ENCODE results near the gene CYB5D1.
"Not testable (repeated sequence)": the region's sequence is repeated elsewhere in the genome, so short reads cannot be mapped to it uniquely, and the experiment has no call there.

The CYB5D1 gene

DNA sequence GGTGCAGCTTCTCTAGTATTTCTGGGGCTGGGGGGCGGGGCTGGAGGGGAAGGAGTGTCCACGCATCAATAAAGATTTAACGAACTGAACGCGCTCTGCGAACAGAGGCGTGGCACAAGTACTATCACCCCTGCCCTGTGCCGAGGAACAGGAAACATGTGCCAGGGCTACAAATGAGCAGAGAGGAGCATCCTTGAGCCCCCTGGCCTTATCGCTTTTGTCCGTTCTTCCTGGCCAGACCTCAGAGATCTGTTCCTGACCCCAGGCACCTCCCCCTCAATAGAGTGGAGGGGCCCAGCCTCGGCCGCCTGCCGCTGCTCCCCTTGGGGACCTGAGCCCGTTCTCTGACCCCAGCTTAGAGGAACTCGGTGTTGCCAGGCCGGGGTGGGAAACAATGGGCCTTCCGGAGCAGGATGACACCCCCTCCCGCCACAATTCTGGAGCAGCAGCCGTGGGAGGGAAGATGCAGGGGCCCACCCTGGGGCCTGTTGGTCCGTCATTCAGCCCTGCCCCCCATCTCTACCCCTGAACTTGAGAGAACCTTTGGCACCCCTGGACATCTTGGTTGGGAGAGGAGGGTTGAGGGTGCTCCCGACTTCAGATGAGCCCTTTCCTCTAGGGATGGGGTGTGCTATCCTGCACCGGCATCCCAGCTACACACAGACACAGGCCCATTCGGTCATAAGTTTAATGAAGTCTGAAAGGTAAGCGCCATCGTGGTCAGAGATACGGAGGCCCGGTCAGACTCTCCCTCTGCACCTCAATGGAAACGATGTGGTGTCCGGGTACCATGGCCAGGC lies 1.6 kb upstream of the CYB5D1 start:
- DNase-seq (ENCODE audit: low read depth) = no peak

DNA sequence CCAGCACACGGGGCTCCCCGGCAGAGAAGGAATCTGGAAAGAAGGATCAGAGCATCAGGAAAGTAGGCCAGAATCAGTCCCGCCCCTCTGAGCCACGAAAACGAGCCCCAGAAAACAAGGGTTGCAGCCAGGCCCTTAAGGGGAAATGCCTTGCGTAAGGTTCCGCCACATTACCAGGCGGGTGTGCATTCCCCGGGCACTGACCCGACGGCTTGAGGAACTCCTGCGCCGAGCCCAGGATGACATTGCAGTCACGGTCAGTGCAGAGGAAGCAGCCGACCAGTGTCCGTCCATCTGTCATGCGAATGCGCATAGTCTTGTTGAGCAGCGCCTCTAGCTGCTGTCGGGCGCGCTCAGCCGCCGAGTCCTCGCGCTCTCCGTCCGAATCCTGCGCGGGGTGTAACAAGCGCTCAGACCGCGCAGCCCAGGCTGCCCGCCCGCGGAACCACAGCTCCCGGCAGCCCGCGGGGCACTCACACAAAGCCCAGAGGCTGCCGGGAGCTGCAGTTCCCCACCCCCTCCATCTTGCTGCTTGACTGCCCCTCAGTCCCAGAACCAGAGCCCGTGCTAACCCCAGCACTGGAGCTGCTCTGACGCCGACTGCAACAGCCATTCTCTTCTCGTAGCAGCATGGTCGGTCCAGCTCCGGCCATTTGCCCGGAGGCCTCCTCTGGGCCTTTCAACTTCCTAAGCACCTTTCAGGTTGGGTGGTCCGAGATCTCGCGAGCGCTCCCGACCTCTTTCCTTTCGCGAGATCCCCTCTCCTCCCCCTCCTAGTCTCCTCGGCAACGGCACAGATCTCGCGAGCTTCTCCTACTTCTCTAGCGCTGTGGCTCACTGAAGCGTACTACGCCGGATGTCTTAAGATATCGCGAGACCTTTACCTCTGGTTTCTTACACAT lies 741 bp upstream of the CYB5D1 start, which contains the start of gene NAA38:
NAA38 (minus strand) TSS at position 749 of the 902 bp plus-strand sequence; CDS start at position 653, 96 bp downstream.
- DNase-seq (ENCODE audit: low read depth) = peak; percentile 99

DNA sequence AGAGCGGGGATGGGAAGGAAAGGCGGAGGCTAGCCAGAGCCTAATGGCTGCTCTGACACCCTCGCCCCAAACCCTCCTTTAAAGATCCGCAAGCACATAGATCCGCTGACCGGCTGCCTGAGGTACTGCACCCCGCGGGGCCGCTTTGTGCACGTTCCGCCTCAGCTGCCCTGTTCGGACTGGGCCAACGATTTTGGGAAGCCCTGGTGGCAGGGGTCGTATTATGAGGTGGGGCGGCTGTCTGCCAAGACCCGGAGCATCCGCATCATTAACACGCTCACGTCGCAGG lies 663 bp downstream of the CYB5D1 start:
- no peak for DNase-seq (ENCODE audit: low read depth)

DNA sequence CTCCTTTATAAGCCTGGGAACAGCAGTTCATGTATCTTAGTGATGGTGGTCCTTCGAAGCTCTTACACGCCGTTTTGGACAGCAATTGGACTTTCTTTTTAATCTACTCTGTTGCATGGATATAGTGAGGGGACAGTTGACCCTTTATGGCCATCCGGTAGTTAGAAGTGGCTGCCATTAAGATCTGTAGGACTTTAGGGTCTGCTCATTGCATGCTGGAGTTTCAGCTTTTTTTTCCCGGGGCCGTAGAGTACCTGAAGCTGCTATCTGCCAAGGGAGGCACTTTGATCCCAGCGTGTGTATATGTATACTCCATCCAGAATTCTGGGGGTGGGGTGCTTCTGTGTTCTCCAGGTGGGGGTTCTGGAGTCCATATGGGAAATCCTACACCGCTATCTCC lies 1.2 kb downstream of the CYB5D1 start:
- DNase-seq (ENCODE audit: low read depth) = no peak

DNA sequence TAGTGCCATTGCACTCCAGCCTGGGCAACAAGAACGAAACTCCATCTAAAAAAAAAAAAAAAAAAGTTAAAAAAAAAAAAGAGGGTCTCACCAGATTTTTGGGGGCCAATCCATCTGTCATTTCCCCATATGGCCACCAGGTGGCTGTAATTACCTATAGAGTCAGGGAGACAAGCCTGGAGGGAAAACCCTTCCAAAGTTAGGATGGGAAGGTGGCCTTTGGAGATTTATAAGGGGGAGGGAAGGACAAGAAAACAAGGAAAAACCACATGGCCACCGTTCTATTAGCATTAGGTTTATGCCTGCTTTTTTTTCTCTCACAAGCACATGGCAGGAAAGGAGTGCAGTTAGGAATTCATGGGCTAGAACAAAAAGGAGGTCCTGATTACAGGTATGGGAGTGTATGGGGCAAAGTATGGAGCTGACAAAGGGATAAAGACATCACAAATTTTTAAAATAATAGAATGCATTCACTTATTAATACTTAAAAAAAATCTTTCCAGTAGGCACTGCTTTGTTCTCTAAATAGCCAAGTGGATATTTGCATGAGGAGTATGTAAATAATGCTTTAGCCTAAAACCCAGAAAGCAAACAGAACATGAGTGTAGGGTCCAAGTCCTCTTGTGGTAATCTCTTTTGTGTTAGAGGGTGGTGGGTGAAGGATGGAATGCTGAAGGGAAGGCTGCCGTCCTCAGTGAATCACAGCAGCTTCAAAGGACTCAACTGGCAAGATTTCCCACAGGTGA lies 5.1 kb downstream of the CYB5D1 start:
- no peak for DNase-seq (ENCODE audit: low read depth)

DNA sequence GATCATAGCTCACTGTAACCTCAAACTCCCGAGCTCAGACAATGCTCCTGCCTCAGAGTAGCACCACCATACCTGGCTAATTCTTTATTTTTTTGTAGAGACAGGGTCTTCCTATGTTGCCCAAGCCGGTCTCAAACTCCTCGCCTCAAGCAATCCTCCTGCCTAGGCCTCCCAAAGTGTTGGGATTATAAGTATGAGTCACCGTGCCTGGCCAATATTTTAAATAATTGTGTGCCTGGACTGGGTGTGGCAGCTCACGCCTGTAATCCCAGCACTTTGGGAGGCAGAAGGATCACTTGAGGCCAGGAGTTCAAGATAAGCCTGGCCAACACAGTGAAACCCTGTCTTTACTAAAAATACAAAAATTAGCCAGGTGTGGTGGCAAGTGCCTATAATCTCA lies 6.6 kb downstream of the CYB5D1 start:
- DNase-seq (ENCODE audit: low read depth) = not testable (repeated sequence)

DNA sequence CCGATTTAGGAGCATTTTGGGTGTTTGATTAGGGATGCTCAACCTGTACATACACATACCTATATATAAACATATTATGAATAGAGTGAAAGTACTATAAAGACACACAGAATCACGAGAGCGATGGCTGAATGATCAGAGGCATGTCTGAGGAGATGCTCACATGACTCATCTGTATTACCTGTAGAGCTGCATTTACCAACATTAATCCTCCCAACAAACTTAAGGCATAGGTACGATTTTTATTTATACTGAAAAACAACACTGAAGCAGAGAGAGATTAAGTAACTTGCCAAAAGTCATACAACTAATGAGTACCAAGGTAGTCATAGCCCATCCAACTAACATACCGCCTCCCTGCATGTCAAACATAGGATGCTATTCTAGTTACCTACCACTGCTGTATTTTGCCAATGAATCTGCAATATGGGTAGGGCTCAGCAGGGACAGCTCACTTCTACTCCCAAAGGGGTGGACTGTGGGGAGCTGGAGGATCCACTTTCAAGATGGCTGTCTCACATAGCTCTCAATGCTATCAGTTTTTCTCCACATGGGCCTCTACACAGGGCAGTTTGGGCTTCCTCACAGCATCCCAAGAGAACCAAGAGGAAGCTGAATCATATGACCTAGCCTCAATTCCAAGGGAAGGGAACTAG lies 7.3 kb downstream of the CYB5D1 start:
- no peak for DNase-seq (ENCODE audit: low read depth)

DNA sequence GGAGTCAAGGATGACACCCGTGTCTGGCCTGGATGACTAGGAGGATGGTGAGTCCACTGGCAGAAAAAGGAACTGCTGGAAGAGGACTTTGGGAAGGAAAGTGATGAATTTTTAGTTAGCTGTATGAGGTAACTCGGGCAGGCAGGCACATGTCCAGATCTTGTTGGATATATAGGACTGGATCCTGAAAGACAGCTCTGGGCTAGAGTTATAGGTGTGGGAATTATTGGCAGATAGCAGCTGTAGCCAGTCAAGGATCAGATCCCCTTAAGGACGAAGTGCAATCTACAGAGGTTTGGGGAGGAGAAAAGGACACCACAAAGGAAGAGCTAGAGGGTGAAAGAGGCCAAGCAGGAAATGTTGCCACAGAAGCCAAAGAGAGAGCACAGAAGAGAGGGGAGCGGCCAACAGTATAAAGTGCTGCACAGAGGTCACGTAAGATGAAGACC lies 10.1 kb downstream of the CYB5D1 start:
- DNase-seq (ENCODE audit: low read depth) = no peak

DNA sequence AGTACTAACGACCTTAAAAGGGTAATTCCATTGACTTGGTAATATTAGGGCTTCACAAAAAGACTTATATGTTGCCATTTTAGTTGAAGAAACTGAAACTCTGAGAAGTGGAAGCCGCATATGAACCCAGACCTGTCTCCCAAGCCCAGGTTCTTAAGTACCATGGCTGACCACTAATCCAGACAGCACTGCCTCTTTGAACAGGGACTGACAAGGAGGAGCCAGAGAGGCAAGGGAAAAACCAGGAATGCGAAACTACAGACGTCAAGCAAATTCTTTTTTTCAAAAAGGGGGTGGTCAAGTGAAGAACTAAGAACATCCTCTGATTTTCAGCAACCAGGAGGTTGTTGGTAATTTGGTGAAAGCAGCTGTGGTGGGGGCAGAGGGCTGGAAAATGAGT lies 15.2 kb downstream of the CYB5D1 start:
- no peak for DNase-seq (ENCODE audit: low read depth)

DNA sequence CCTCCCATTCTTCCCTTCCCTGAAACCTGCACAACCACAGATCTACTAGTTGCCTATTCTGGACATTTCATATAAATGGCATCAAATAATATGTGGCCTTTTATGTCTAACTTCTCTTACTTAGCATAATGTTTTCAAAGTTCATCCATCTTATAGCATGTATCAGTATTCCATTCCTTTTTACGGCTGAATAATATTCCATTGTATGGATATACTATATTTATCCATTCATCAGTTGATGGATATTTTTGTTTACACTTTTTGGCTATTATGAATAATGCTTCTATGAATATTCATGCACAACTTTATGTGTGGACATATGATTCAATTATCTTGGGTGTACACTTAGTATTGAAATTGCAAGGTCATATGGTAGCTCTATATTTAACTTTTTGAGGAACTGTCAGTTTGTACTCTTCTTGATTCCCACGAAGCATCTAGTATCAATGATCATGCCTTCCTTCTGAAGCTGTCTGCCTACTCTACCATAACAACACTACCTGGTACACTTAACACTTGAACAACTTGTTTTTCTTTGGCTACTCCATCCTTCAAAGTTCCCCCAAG lies 18.1 kb downstream of the CYB5D1 start:
- no peak for DNase-seq (ENCODE audit: low read depth)

DNA sequence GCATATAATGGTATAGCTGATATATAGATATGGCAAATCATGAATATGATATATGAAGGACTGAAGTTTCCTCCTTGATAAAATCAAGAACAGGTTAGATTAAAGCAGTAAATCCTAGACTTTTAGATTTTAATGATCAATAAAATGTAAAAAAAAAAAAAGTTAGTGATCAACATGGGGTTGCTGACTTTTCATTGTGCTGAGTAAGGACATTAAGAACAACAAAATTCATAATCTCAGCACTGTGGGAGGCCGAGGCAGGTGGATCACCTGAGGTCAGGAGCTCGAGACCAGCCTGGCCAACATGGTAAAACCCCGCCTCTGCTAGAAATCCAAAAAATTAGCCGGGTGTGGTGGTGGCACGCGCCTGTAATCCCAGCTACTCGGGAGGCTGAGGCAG lies 20.4 kb downstream of the CYB5D1 start:
- no peak for DNase-seq (ENCODE audit: low read depth)

DNA sequence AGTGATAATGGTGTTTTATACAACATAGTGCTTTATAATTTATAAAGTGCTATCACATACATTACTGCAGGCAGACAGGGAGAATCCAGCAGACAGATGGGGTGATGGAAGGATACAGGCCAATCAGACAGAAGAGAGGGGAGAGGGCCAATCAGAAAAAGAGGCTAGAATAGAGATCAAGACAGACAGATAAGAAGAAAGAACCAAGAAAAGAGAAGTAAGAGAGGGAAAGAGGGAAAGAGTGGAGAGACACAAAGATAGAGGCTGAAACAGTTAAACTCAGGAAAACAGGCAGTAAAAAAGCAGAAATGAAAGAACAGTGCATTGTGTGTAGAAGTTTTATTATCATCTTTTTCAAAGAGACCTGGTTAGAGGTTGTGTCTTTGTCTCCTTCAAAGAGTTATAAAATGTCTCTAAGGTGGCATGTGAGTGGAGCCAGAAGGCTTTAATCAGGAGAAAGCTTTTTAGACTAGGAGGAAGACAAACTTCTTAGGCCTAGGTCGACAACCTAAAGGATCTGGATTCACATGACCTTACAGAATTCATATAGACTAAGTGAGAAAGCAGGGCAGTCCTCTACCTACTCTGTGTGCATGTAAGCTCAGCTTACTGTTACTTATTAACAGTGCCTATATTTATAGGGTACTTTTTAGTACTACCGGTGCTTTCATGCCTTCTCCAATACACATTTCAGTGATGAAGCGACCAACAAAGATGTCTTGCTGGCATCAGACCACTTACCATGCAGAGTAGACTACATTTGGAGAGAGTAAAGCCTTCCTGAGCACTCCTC lies 22.5 kb downstream of the CYB5D1 start:
- no peak for DNase-seq (ENCODE audit: low read depth)

DNA sequence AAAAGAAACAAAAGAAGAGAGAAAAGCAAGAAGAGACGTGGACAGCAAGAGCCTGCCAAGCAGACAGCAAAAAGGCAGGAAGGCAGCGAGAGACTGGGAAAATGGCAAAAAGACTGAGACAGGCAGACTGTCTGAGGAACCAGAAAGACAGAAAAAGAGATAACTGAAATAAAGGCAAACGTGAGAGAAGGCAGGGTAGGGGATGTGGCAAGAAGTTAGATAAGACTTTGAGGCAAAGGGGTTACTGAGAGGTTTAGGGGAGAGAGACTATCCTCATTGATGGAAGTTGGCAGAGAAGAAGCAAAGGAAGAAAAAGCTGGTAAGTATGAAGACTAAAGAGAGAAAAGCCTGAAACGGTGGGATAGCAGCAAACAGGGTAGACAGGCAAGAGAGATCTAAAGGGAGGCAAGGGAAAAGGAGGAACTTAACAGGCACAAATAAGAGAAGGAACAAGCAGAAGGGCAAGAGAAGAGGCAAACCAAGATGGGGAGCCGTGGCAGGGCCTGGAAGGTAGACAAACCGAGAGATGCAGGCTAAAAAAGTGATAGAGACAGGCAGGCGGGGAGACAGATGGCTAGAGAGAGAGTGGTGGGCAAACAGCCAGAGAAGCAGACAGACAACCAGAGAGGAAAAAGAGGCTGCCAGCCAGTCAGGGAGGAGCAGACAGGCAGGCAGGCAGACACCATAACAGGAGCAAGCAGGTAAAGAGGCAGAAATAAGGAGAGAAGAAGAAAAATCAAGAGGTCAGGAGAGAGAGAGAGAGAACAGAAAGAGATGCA lies 23.7 kb downstream of the CYB5D1 start:
- DNase-seq (ENCODE audit: low read depth) = no peak

DNA sequence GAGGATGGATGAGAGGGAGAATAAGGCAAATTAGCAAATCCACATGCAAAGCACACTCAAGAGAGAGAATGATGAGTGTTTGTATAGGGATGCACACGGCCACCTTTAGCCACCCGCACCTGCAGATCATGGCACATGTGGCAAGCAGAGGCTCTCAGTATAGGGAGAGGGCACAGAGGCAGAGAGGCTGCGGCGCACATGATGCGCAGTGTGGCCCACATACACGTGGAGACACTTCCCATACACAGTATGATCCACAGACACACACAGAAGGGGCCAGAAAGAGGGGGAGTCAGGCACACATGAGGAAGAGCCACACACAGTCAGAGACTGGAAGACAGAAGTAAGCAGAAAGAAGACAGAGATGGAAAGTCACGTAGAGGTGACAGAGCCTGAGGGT lies 24.3 kb downstream of the CYB5D1 start:
- DNase-seq (ENCODE audit: low read depth) = no peak

DNA sequence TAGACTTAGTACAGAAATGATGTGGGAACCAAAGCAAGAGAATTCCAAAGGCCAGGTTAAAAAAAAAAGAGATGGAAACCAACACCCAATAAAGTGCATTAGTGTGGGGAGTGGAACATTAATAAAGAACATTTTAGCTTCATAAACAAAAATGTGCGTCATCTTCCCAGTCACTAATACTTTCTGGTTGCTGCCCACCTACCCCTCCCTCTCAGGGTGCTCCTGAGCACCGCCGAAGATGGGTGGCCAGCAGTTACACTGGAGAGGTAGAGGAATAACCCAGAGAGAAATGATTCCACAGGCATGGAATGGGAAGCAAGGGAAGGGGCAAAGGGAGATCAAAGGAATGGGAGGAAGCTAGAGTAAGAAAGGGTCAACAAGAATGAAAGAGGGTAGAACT lies 24.8 kb downstream of the CYB5D1 start:
- no peak for DNase-seq (ENCODE audit: low read depth)

DNA sequence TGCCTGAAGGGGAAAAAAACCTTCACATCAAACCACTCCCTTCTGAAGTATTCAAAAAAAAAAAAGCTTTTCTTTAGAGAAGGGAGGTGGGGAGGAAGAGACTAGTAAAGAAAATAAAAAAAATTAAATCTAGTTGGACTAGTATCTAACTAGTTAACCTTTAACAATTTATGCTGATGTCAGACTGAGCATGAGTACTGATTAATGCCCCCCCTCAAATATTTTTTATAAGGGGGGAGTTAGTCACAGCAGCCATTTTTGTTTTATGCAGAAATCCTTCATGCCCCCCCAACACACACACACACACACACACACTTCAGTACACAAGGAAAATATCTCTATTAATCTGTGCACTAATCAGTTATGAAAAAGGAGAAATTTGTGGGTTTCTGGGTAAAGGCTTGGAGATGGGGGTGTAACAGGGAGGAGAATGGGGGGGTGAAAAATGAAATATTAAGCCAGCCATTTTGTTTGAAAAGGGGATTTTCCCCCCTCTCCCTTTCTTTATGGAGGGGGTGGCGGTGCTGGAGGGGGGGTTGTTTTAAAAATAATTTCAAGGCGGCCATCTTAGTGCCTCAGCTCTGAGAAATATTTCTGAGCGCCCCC lies 26.1 kb downstream of the CYB5D1 start:
- no peak for DNase-seq (ENCODE audit: low read depth)

DNA sequence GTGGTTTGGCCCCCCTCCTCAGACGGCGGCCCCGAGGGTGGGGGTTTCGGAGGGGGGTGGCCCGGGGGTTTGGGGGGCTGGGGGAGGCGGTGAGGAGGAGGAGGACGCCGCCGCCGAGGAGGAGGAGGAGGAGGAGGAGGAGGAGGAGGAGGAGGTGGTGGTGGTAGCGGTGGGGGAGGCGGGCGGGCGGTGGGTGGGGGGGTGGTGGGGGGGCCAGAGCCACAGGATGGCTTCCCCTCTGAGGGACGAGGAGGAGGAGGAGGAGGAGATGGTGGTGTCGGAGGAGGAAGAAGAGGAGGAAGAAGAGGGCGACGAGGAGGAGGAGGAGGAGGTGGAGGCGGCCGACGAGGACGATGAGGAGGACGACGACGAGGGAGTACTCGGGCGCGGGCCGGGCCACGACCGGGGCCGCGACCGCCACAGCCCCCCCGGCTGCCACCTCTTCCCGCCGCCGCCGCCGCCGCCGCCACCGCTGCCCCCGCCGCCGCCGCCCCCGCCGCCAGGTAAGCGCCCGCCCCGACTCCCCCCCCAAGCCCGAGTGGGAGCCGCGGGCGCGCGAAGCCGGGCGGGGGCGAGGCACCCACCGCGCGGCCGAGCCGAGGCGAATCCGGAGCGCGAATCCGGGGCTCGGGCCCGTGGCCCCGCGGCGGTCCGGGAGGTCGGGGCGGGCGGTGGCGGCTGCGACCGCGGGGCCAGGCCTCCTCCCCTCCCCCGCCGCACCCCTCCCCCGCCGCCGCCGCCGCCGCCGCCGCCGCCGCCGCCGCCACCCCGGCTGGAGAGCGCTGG lies 27.0 kb downstream of the CYB5D1 start:
- DNase-seq (ENCODE audit: low read depth) = no peak

DNA sequence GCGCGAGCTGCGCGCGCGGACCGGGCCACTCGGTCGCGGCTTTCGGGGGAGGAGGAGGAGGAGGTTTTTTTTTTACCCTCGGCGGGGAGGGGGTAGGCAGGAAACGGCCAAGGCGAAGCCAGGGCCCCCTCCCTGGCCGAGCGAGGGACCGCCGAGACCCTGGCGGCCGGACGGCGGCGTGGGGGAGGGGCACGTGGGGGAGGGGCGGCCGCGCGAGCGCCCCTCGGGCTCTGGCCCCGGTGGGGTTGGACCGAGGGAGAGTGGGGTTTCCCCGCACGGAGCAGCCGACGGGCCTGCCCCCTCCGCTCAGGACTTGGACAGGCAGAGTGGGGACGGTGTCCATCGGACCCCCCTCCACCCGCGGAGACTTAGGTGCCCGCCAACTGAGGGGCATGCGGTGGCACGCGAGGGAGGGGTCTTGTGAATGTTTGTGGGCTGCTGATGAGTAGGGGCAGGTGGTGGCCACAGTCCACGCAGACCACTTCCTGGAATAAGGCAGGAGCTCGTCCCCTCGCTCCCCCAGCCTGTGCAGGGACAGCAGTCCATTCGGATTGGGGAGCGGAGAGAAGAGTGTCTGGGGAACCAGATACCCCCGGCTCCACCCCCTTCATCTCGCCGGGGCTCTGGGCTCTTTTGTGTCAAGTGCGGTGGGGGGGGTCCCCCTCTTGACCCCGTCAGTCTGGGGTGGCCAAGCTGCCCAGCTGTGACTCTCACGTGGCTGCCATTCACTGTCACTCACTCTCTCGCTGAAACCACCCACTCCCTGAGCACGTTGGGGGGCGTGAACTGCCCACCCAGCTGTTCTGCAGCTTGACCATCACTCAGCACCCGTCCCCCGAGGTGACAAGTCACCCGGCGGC lies 27.8 kb downstream of the CYB5D1 start:
- DNase-seq (ENCODE audit: low read depth) = no peak

Measured in stromal cell of bone marrow (primary cell).